ENCODE measurements around the gene PLXNB3.

DNA sequence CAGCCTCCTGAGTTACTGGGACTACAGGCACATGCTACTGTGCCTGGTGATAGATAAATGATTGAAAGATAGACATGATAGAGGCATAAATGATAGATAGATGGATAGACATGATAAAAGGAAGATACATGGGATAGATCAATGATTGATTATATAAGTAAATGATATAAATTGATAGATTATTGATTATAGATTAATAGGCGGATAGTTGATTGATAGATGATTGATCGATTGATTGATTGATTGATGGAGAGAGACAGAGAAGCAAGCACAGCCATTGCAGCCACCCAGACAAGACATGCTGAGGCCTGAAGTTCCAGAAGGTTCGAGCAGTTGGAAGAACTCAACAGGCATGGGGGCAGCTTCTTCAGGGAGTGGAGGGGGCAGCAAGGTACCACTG lies 17.7 kb upstream of the PLXNB3 start:
- TF ChIP-seq, protein P1, sequence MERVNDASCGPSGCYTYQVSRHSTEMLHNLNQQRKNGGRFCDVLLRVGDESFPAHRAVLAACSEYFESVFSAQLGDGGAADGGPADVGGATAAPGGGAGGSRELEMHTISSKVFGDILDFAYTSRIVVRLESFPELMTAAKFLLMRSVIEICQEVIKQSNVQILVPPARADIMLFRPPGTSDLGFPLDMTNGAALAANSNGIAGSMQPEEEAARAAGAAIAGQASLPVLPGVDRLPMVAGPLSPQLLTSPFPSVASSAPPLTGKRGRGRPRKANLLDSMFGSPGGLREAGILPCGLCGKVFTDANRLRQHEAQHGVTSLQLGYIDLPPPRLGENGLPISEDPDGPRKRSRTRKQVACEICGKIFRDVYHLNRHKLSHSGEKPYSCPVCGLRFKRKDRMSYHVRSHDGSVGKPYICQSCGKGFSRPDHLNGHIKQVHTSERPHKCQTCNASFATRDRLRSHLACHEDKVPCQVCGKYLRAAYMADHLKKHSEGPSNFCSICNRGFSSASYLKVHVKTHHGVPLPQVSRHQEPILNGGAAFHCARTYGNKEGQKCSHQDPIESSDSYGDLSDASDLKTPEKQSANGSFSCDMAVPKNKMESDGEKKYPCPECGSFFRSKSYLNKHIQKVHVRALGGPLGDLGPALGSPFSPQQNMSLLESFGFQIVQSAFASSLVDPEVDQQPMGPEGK (CRISPR knock-in tag; IDR thresholded peaks at IDR 0.05; ENCODE audit: borderline replicate concordance): no peak
- TF ChIP-seq SNAI2 (CRISPR knock-in tag; IDR thresholded peaks at IDR 0.05) (no peak), ZFP3 (CRISPR knock-in tag; IDR thresholded peaks at IDR 0.05) (no peak), ZC3H10 (CRISPR knock-in tag; IDR thresholded peaks at IDR 0.05) (no peak), ZNF8 (CRISPR knock-in tag; IDR thresholded peaks at IDR 0.05) (no peak), ZFP30 (CRISPR knock-in tag; IDR thresholded peaks at IDR 0.05) (no peak), TOX (CRISPR knock-in tag; IDR thresholded peaks at IDR 0.05; ENCODE audit: borderline replicate concordance) (no peak)
- TF ChIP-seq, protein P2, sequence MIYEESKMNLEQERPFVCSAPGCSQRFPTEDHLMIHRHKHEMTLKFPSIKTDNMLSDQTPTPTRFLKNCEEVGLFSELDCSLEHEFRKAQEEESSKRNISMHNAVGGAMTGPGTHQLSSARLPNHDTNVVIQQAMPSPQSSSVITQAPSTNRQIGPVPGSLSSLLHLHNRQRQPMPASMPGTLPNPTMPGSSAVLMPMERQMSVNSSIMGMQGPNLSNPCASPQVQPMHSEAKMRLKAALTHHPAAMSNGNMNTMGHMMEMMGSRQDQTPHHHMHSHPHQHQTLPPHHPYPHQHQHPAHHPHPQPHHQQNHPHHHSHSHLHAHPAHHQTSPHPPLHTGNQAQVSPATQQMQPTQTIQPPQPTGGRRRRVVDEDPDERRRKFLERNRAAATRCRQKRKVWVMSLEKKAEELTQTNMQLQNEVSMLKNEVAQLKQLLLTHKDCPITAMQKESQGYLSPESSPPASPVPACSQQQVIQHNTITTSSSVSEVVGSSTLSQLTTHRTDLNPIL (CRISPR knock-in tag; IDR thresholded peaks at IDR 0.05; ENCODE audit: low read depth): no peak
- TF ChIP-seq, protein P3, sequence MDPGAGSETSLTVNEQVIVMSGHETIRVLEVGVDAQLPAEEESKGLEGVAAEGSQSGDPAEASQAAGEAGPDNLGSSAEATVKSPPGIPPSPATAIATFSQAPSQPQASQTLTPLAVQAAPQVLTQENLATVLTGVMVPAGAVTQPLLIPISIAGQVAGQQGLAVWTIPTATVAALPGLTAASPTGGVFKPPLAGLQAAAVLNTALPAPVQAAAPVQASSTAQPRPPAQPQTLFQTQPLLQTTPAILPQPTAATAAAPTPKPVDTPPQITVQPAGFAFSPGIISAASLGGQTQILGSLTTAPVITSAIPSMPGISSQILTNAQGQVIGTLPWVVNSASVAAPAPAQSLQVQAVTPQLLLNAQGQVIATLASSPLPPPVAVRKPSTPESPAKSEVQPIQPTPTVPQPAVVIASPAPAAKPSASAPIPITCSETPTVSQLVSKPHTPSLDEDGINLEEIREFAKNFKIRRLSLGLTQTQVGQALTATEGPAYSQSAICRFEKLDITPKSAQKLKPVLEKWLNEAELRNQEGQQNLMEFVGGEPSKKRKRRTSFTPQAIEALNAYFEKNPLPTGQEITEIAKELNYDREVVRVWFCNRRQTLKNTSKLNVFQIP (CRISPR knock-in tag; IDR thresholded peaks at IDR 0.05; ENCODE audit: borderline replicate concordance, low read depth): no peak
